B cell (primary cell): ENCODE measurements around the gene NCK1. TPM values are rescaled to one million over a fixed set of nuclear protein-coding genes. Genes with fewer than 3 reads are reported as not detected.
A peak's percentile ranks its signal among the peaks of the same experiment; 100 is the strongest.

Experiments used
- ATAC-seq: fragments of 200-7000 bp; cut with Tn5 transposase; one replicate; pipeline ENCODE4 v1.10.0; 2021; ENCODE audit warnings: low read depth, mild to moderate bottlenecking, moderate number of reproducible peaks, moderate library complexity
- CTCF ChIA-PET: fragments of 350-600 bp; sonication (Branson Sonifier 250); formaldehyde crosslinking; loops from one replicate; lab custom pipeline; 2021; ENCODE audit warnings: antibody characterized with exemption, inconsistent platforms; lab: Charles Lee
- POLR2A ChIA-PET: fragments of 350-600 bp; sonication (Branson Sonifier 250); formaldehyde crosslinking; loops from one replicate; lab custom pipeline; 2021; ENCODE audit warnings: antibody characterized with exemption; lab: Charles Lee
- DNase-seq: peaks from one replicate; pipeline ENCODE4 v3.0.0; 2013
- H2AFZ ChIP-seq: 2 replicates; pipeline ENCODE4 v1.6.1; 2012; ENCODE audit warnings: mild to moderate bottlenecking, low read depth, low read length; ENCODE audit not compliant: insufficient read depth, poor library complexity, severe bottlenecking
- H3K27ac ChIP-seq, 2 donors: 1 replicate in 1 of 2; 2 replicates in 1 of 2; pipeline ENCODE4 v1.5.1; 2012 to 2013; ENCODE audit warnings: low read length in 2 of 2, mild to moderate bottlenecking in 2 of 2, moderate library complexity in 1 of 2
- H3K27me3 ChIP-seq, 4 experiments: fragments of 200-600 bp in 1 of 4; sonication (generic) in 1 of 4; replicated peaks in 1 of 4; 1 replicate in 2 of 4; 2 replicates in 2 of 4; pipeline versions ENCODE4 v1.6.1 to v1.7.0; 2013 to 2016; ENCODE audit warnings: low read length in 3 of 4, mild to moderate bottlenecking in 2 of 4, mixed read lengths in 1 of 4, moderate library complexity in 1 of 4; ENCODE audit not compliant: insufficient read depth in 4 of 4, control insufficient read depth in 3 of 4; ENCODE audit errors: control extremely low read depth in 1 of 4
- H3K36me3 ChIP-seq, 2 experiments: replicated peaks in 1 of 2; 1 replicate in 1 of 2; 2 replicates in 1 of 2; pipeline versions ENCODE4 v1.6.1 to v1.7.1; 2013; ENCODE audit warnings: low read length in 1 of 2; ENCODE audit not compliant: insufficient read depth in 2 of 2, control insufficient read depth in 1 of 2; ENCODE audit errors: control extremely low read depth in 1 of 2, extremely low read depth in 1 of 2
- H3K4me1 ChIP-seq, 2 donors: fragments of 200-600 bp in 1 of 2; sonication (generic) in 1 of 2; 1 replicate in 1 of 2; 2 replicates in 1 of 2; pipeline versions ENCODE4 v1.5.1 to v1.6.1; 2013 to 2017; ENCODE audit warnings: low read length in 2 of 2; ENCODE audit not compliant: control insufficient read depth in 2 of 2, insufficient read depth in 2 of 2
- H3K4me2 ChIP-seq: replicated peaks from 2 replicates; pipeline ENCODE3; 2012; ENCODE audit warnings: mild to moderate bottlenecking, low read depth, low read length; ENCODE audit not compliant: poor library complexity, severe bottlenecking
- H3K4me3 ChIP-seq, 5 experiments: fragments of 200-600 bp in 1 of 5; sonication (generic) in 1 of 5; 1 replicate in 3 of 5; 2 replicates in 2 of 5; pipeline versions ENCODE4 v1.5.1 to v1.7.0; 2011 to 2016; ENCODE audit warnings: low read length in 4 of 5, mild to moderate bottlenecking in 4 of 5, low read depth in 2 of 5, control low read depth in 1 of 5, moderate library complexity in 1 of 5; ENCODE audit not compliant: insufficient read depth in 1 of 5; ENCODE audit errors: control extremely low read depth in 1 of 5, extremely low read depth in 1 of 5
- H3K79me2 ChIP-seq: fragments of 200-600 bp; sonication (generic); one replicate; pipeline ENCODE4 v1.6.0; 2016; ENCODE audit warnings: low read length; ENCODE audit not compliant: control insufficient read depth, insufficient read depth
- H3K9ac ChIP-seq: fragments of 200-600 bp; sonication (generic); 2 replicates; pipeline ENCODE4 v1.6.1; 2017; ENCODE audit warnings: mild to moderate bottlenecking, low read length, moderate library complexity
- H3K9me3 ChIP-seq, 3 donors: one replicate each; pipeline versions ENCODE4 v1.6.1 to v1.7.1; 2013; ENCODE audit warnings: low read length in 2 of 3; ENCODE audit not compliant: control insufficient read depth in 2 of 3, insufficient read depth in 1 of 3; ENCODE audit errors: control extremely low read depth in 1 of 3
- H4K20me1 ChIP-seq: 2 replicates; pipeline ENCODE4 v1.6.0; 2012; ENCODE audit warnings: mild to moderate bottlenecking, low read length; ENCODE audit not compliant: insufficient read depth, control insufficient read depth, poor library complexity, severe bottlenecking
- H3K27ac Mint-ChIP-seq: one replicate; pipeline ENCODE4 v1.8.0; 2021; ENCODE audit warnings: mixed read lengths
- H3K27me3 Mint-ChIP-seq: one replicate; pipeline ENCODE4 v1.8.0; 2021; ENCODE audit warnings: mixed read lengths
- H3K4me1 Mint-ChIP-seq: one replicate; pipeline ENCODE4 v1.8.0; 2021; ENCODE audit warnings: mixed read lengths
- H3K4me3 Mint-ChIP-seq: one replicate; pipeline ENCODE4 v1.8.0; 2021; ENCODE audit warnings: mixed read lengths
- H3K9me3 Mint-ChIP-seq: one replicate; pipeline ENCODE4 v1.8.0; 2022; ENCODE audit warnings: mixed read lengths; ENCODE audit not compliant: insufficient read depth
- CTCF ChIP-seq: fragments of 200-600 bp; IDR thresholded peaks from one replicate; pipeline ENCODE4 v1.8.0; 2022; ENCODE audit warnings: antibody characterized with exemption, mild to moderate bottlenecking
- EZH2 ChIP-seq: IDR thresholded peaks from 2 replicates; pipeline ENCODE4 v1.6.1; 2012; ENCODE audit warnings: borderline replicate concordance, low read depth, mild to moderate bottlenecking, moderate library complexity, low read length; ENCODE audit not compliant: insufficient read depth, poor library complexity, severe bottlenecking
- WGBS: methylation state at CpG from one replicate; pipeline ENCODE4 v1.1.5; 2013; ENCODE audit warnings: missing lambda C conversion rate; ENCODE audit not compliant: insufficient coverage; 5-methylcytosine and 5-hydroxymethylcytosine counted together
- intact Hi-C: fragments of 100-400 bp; cut with micrococcal nuclease; formaldehyde crosslinking; loops from one replicate; pipeline ENCODE4 v1.10.0; 2022
- polyA minus RNA-seq: library from RNA; depleted of rRNA, polyadenylated mRNA; stranded (reverse); fragments of >200 nt; gene quantifications from 2 replicates; pipeline ENCODE4 v1.2.3, GENCODE V29; 2012
- polyA plus RNA-seq: library from polyadenylated mRNA; depleted of rRNA; stranded (reverse); fragments of >200 nt; gene quantifications from 2 replicates; pipeline ENCODE4 v1.2.3, GENCODE V29; 2012
- total RNA-seq, 2 donors: library from RNA; stranded (reverse); fragments of 120-200 nt in 1 of 2; gene quantifications; 1 replicate in 1 of 2; 2 replicates in 1 of 2; pipeline versions ENCODE4 v1.2.3 to v1.2.4, GENCODE V29; 2013 to 2022

The NCK1 gene
- total RNA-seq, result 32.4 and 39.2 TPM in 2 replicates
- total RNA-seq (2013), result 42.7 TPM
- 12.6 and 21.9 TPM in 2 replicates for polyA plus RNA-seq
- 9.8 and 15.5 TPM in 2 replicates for polyA minus RNA-seq

GRCh38 chr3:136861890-136862616 lies at the start of gene NCK1:
TSS of gene NCK1 (plus strand) at chr3:136862208. CDS start at chr3:136928002, 65,794 bp downstream.
- Histone ChIP-seq H3K4me3 (peak within 1 kb of the TSS; percentile 78 to 84 (median 83)), H2AFZ (peak within 1 kb of the TSS; percentile 73), H3K36me3 (no peaks in the 10 kb centered on the region), H3K27ac (peak within 1 kb of the TSS; percentile 85 to 90), H3K9ac (peak within 1 kb of the TSS; percentile 79), H4K20me1 (peaks cover 14% of the 10 kb centered on the region), H3K9me3 (peaks cover 0 to 2% (median 0%) of the 10 kb centered on the region in 3 donors), H3K4me1 (peaks cover 18 to 22% of the 10 kb centered on the region in 2 donors), H3K79me2 (peaks cover 70% of the 10 kb centered on the region), H3K4me2 (peak within 1 kb of the TSS; percentile 96), H3K27me3 (no peaks in the 10 kb centered on the region)
- intact Hi-C loops, result loop anchor here (1.0 to 10.0 kb wide), 9 partner anchors 40 to 1733 kb away; partner anchors contain the start of genes CEP70, PCCB, PPP2R3A and STAG1
- H3K9me3 Mint-ChIP-seq, result no peaks in the 10 kb centered on the region
- H3K4me1 Mint-ChIP-seq, result peaks cover 41% of the 10 kb centered on the region
- peak within 1 kb of the TSS; percentile 99 for H3K27ac Mint-ChIP-seq
- under 1% methylated on average over 67 of the region's 67 CpGs for WGBS
- ChIA-PET POLR2A (interaction anchor here (0.6 to 3.2 kb wide), 6 partner anchors 20 to 677 kb away, joined by 3 to 50 read pairs (median 5); partner anchors contain the start of genes MSL2 and STAG1), CTCF (interaction anchor here (0.7 to 4.0 kb wide), 5 partner anchors 27 to 787 kb away, joined by 3 to 55 read pairs (median 9); partner anchors contain the start of gene STAG1)
- no peaks in the 10 kb centered on the region for H3K27me3 Mint-ChIP-seq
- peak; percentile 92 for ATAC-seq
- peak; percentile 98 for DNase-seq
- H3K4me3 Mint-ChIP-seq, result peak within 1 kb of the TSS; percentile 98
- peak; percentile 52 for TF ChIP-seq CTCF
- TF ChIP-seq EZH2, result no peak

GRCh38 chr3:136817448-136817847 lies 44.6 kb upstream of the NCK1 start:
- Mint-ChIP-seq H3K4me3 (peak overlapping the region; percentile 95), H3K27me3 (peaks cover 30% of the 10 kb centered on the region), H3K4me1 (peaks cover 23% of the 10 kb centered on the region), H3K27ac (no peak overlapping the region), H3K9me3 (no peaks in the 10 kb centered on the region)
- intact Hi-C loops, result no loop called here
- WGBS, result no CpG with 5 or more reads among the region's 1 CpG
- CTCF ChIA-PET, result interaction anchor here (0.9 kb wide), 1 partner anchor 12 kb away, joined by 3 read pairs; no protein-coding TSS in a partner anchor
- H3K4me3 ChIP-seq, result no peak overlapping the region
- peaks cover 21 to 22% of the 10 kb centered on the region in 2 donors for H3K4me1 ChIP-seq
- TF ChIP-seq CTCF, result no peak
- TF ChIP-seq EZH2, result no peak
- ATAC-seq (no peak), DNase-seq (no peak)
- no peak overlapping the region for H3K27ac ChIP-seq
- no peaks in the 10 kb centered on the region for H4K20me1 ChIP-seq
- no peaks in the 10 kb centered on the region for H3K79me2 ChIP-seq
- peaks cover 0 to 17% (median 0%) of the 10 kb centered on the region in 3 donors for H3K9me3 ChIP-seq
- no peak overlapping the region for H2AFZ ChIP-seq
- no peaks in the 10 kb centered on the region for H3K36me3 ChIP-seq
- no peak overlapping the region for H3K9ac ChIP-seq
- POLR2A ChIA-PET, result no interaction called here
- no peak overlapping the region for H3K4me2 ChIP-seq
- peaks cover 0 to 38% (median 31%) of the 10 kb centered on the region in 4 experiments for H3K27me3 ChIP-seq
